ENCODE data around the gene MAP2K3. TPM values are rescaled to one million over a fixed set of nuclear protein-coding genes. Genes with fewer than 3 reads are reported as not detected.
A peak's percentile ranks its signal among the peaks of the same experiment; 100 is the strongest.

Gene MAP2K3
- total and polyA plus RNA-seq, 2 donors (not counting 3 experiments of a cell fraction or from before 2014, with no cell fraction given): 15.3 to 36.3 TPM

DNA sequence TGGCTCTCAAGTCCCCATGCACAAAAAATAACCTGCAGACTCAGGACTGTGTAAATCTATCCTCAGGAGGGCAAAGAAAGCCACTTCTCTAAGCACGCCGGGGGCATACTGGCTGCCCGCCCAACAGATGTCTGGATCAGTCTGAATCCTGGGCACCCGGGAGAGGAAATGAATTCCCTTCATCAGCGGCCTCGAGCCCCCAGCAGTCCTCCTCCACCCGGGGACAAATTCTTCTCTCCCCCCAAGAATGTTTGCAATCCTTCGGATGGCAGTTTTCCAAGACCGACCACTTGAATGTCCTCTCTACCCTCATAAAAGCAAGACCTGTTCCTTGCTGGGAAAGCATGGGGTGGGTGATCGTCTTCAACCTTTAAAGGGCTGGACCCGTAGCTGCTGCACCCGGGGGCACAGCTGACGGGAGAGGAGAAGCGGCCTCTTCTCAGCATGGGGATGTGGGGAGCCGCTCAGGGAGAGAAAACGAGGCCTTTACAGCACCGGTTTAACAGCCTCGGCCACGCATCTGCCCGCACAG lies 9.4 kb upstream of the MAP2K3 start:
- intact Hi-C loops (cut with micrococcal nuclease) (loop anchor here (1.0 to 2.0 kb wide), 2 partner anchors 9 to 60 kb away; partner anchors contain the start of genes MAP2K3 and TMEM11), dilution Hi-C loops (cut with MboI; ENCODE audit: extremely low pct_ligation_motif_present, low sequenced_read_pairs) (no loop called here)
- Histone ChIP-seq H3K9ac (replicated peaks; ENCODE audit: extremely low read depth, insufficient read depth, low read length) (no peak overlapping the region), H3K9me3 (replicated peaks; ENCODE audit: control insufficient read depth, insufficient read depth, low read length) (no peaks in the 10 kb centered on the region), H3K36me3 (ENCODE audit: control insufficient read depth in 2 of 2, extremely low read depth in 1 of 2, insufficient read depth in 2 of 2, low read length in 2 of 2) (no peaks in the 10 kb centered on the region), H4K20me1 (replicated peaks; ENCODE audit: control insufficient read depth, extremely low read depth, insufficient read depth, low read length) (no peaks in the 10 kb centered on the region), H3K27ac (ENCODE audit: insufficient read depth, low read depth, low read length) (no peak overlapping the region), H3K27me3 (ENCODE audit: control insufficient read depth in 2 of 2, insufficient read depth in 2 of 2, low read length in 2 of 2) (no peaks in the 10 kb centered on the region), H3K79me2 (ENCODE audit: control insufficient read depth, insufficient read depth, low read length) (no peaks in the 10 kb centered on the region), H2AFZ (ENCODE audit: low read depth, low read length) (peak overlapping the region; percentile 98), H3K4me1 (ENCODE audit: control insufficient read depth, extremely low read depth, insufficient read depth, low read length) (peaks cover 11% of the 10 kb centered on the region), H3K9me1 (replicated peaks; ENCODE audit: control insufficient read depth, extremely low read depth, insufficient read depth, low read length) (no peaks in the 10 kb centered on the region), H3K4me3 (replicated peaks in 1 of 3; ENCODE audit: insufficient read depth in 1 of 3, low read depth in 1 of 3, low read length in 3 of 3) (peak overlapping the region; percentile 5 to 56 (median 39)), H3K4me2 (ENCODE audit: insufficient read depth, low read length) (peak overlapping the region; percentile 89)
- no peak for FAIRE-seq
- CTCF ChIA-PET: interaction anchor here (0.8 to 9.0 kb wide), 7 partner anchors 9 to 237 kb away, joined by 4 to 71 read pairs (median 6); no protein-coding TSS in a partner anchor
- no peak for TF ChIP-seq POLR2A (IDR thresholded peaks at IDR 0.05; ENCODE audit: low read depth, low read length)
- TF ChIP-seq EZH2 (IDR thresholded peaks at IDR 0.05; ENCODE audit: borderline replicate concordance, low read depth, low read length, severe bottlenecking): peak; percentile 12
- POLR2A ChIA-PET: no interaction called here
- BruUV-seq (replicated peaks): no TSS peak
- no peak for DNase-seq (ENCODE audit: low read depth, low spot score)

DNA sequence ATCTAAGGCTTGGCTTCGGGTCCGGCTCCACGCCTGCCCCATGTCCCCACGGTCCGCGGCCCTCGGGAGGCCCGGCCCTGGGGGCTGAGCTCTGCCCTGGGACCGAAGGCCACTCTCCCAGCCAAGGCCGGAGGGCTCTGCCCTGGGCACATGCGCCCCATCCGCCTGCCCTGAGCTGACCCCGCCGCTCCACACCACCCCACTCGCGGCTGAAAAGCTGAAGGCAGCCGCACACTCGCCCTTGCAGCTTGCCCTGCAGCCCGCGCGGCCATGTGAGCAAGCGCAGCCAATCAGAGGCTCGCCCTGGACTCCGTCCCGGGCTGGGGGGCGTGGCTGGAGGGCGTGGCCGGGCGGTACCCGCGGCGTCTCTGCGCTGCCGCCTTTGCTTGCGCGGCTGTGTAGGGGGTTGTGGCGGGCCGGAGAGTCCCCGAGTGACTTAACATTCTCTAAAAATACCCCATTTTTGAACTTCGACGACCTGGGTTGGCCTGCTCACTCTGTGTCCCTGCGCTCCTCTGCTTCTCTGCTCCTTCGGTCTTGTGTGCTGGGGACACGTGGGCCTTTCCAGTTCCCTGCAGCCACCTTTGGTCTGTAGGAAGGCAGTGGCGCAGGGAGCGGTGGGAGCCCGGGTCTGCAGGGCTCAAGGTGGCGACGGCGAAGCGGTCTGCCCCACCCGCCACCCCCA lies 8.8 kb upstream of the MAP2K3 start:
- ChIA-PET CTCF (interaction anchor here (0.8 to 9.0 kb wide), 8 partner anchors 10 to 237 kb away, joined by 4 to 71 read pairs (median 6); no protein-coding TSS in a partner anchor), POLR2A (no interaction called here)
- intact Hi-C loops (cut with micrococcal nuclease): loop anchor here (1.0 to 2.0 kb wide), 2 partner anchors 9 to 61 kb away; partner anchors contain the start of genes MAP2K3 and TMEM11
- Histone ChIP-seq H3K36me3 (ENCODE audit: control insufficient read depth in 2 of 2, extremely low read depth in 1 of 2, insufficient read depth in 2 of 2, low read length in 2 of 2) (no peaks in the 10 kb centered on the region), H4K20me1 (replicated peaks; ENCODE audit: control insufficient read depth, extremely low read depth, insufficient read depth, low read length) (no peaks in the 10 kb centered on the region), H3K4me1 (ENCODE audit: control insufficient read depth, extremely low read depth, insufficient read depth, low read length) (peaks cover 11% of the 10 kb centered on the region), H3K79me2 (ENCODE audit: control insufficient read depth, insufficient read depth, low read length) (no peaks in the 10 kb centered on the region), H3K9me3 (replicated peaks; ENCODE audit: control insufficient read depth, insufficient read depth, low read length) (no peaks in the 10 kb centered on the region), H3K9ac (replicated peaks; ENCODE audit: extremely low read depth, insufficient read depth, low read length) (no peak overlapping the region), H3K27me3 (ENCODE audit: control insufficient read depth in 2 of 2, insufficient read depth in 2 of 2, low read length in 2 of 2) (no peaks in the 10 kb centered on the region), H3K4me3 (replicated peaks in 1 of 3; ENCODE audit: insufficient read depth in 1 of 3, low read depth in 1 of 3, low read length in 3 of 3) (peak overlapping the region; percentile 5 to 56 (median 39)), H3K9me1 (replicated peaks; ENCODE audit: control insufficient read depth, extremely low read depth, insufficient read depth, low read length) (no peaks in the 10 kb centered on the region), H3K27ac (ENCODE audit: insufficient read depth, low read depth, low read length) (no peak overlapping the region), H3K4me2 (ENCODE audit: insufficient read depth, low read length) (peak overlapping the region; percentile 89), H2AFZ (ENCODE audit: low read depth, low read length) (peak overlapping the region; percentile 98)
- FAIRE-seq (peak; percentile 96), DNase-seq (ENCODE audit: low read depth, low spot score) (peak; percentile 81)
- BruUV-seq (replicated peaks): no TSS peak
- TF ChIP-seq POLR2A (IDR thresholded peaks at IDR 0.05; ENCODE audit: low read depth, low read length) (peak; percentile 76), GATA2 (IDR thresholded peaks at IDR 0.05; ENCODE audit: insufficient read depth, insufficient read length, low read depth, low read length) (no peak), FOS (IDR thresholded peaks at IDR 0.05; ENCODE audit: borderline replicate concordance, insufficient read depth, low read length) (no peak), JUN (IDR thresholded peaks at IDR 0.05; ENCODE audit: borderline replicate concordance, insufficient read depth, insufficient read length, low read depth) (no peak), MYC (IDR thresholded peaks at IDR 0.05; ENCODE audit: low read depth, low read length) (no peak), EZH2 (IDR thresholded peaks at IDR 0.05; ENCODE audit: borderline replicate concordance, low read depth, low read length, severe bottlenecking) (peak; percentile 5), POLR2AphosphoS5 (IDR thresholded peaks at IDR 0.05; ENCODE audit: insufficient read depth, low read depth, low read length) (no peak)
- TF ChIP-seq, protein P1, sequence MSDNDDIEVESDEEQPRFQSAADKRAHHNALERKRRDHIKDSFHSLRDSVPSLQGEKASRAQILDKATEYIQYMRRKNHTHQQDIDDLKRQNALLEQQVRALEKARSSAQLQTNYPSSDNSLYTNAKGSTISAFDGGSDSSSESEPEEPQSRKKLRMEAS (IDR thresholded peaks at IDR 0.05; ENCODE audit: insufficient read depth, insufficient read length): peak; percentile 72
- TF ChIP-seq, protein P2, sequence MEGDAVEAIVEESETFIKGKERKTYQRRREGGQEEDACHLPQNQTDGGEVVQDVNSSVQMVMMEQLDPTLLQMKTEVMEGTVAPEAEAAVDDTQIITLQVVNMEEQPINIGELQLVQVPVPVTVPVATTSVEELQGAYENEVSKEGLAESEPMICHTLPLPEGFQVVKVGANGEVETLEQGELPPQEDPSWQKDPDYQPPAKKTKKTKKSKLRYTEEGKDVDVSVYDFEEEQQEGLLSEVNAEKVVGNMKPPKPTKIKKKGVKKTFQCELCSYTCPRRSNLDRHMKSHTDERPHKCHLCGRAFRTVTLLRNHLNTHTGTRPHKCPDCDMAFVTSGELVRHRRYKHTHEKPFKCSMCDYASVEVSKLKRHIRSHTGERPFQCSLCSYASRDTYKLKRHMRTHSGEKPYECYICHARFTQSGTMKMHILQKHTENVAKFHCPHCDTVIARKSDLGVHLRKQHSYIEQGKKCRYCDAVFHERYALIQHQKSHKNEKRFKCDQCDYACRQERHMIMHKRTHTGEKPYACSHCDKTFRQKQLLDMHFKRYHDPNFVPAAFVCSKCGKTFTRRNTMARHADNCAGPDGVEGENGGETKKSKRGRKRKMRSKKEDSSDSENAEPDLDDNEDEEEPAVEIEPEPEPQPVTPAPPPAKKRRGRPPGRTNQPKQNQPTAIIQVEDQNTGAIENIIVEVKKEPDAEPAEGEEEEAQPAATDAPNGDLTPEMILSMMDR (IDR thresholded peaks at IDR 0.05; ENCODE audit: extremely low read depth in 1 of 2, insufficient read depth in 1 of 2, low read depth in 1 of 2, low read length in 2 of 2): no peak
- dilution Hi-C loops (cut with MboI; ENCODE audit: extremely low pct_ligation_motif_present, low sequenced_read_pairs): no loop called here

Measured in endothelial cell of umbilical vein (primary cell).